HG02588 (cell line): ENCODE measurements around the gene SCAPER.
"Not testable (repeated sequence)": the region's sequence is repeated elsewhere in the genome, so short reads cannot be mapped to it uniquely, and the experiment has no call there.

ENCODE experiments used
- ATAC-seq: cut with Tn5 transposase; IDR thresholded peaks from one replicate; pipeline ENCODE4 v1.9.1; 2021; ENCODE audit warnings: mild to moderate bottlenecking, moderate library complexity; ENCODE audit not compliant: unreplicated experiment

Gene SCAPER

GRCh38 chr15:76787273-76787672 lies 117.9 kb downstream of the SCAPER start:
- no peak for ATAC-seq

- ATAC-seq: no peak
These were observed 128.2 kb downstream of the SCAPER start for GRCh38 chr15:76776969-76777368.

DNA sequence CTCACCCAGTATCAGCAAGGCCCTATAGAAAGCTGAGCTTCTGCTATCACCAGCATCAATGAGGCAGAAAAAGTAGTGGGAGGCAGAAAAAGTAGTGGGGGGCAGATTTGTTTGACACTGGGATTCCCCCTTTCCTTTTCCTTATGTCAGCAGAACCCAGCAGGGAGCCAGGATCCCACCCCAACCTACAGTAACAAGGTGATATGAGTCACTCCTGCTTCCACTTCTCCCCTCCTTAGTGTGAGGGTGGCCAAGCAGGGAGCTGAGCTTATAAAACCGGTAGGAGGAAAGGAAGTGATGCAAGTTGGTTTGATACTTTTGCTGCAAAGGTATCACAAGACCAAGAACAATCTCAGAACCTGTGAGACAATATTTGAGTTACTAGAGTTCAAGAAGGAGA lies 128.7 kb downstream of the SCAPER start:
- no peak for ATAC-seq

DNA sequence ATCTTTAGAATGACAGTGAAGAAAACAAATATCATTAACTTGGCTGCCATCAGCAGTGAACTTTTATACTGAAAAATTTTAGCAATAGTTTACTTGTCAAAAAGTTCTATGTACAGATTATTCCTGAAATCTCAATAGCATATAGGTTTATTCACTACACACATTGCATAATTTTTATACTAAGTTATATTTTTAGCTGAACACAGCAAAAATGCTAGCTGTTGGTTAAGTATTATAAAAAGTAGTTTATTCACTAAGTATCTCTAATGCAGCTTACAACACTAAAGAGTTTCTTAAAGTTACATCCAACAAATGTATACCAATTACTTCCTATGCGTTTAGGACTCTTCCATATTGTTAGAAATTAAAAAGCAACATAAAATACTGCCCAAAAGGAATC lies 131.9 kb downstream of the SCAPER start:
- no peak for ATAC-seq

GRCh38 chr15:76772776-76773175 lies 132.4 kb downstream of the SCAPER start:
- ATAC-seq: no peak

GRCh38 chr15:76764004-76764403 lies 141.1 kb downstream of the SCAPER start:
- no peak for ATAC-seq

GRCh38 chr15:76763554-76763953 lies 141.6 kb downstream of the SCAPER start:
- ATAC-seq: no peak

- no peak for ATAC-seq
These were observed 148.8 kb downstream of the SCAPER start for GRCh38 chr15:76756381-76756780.

DNA sequence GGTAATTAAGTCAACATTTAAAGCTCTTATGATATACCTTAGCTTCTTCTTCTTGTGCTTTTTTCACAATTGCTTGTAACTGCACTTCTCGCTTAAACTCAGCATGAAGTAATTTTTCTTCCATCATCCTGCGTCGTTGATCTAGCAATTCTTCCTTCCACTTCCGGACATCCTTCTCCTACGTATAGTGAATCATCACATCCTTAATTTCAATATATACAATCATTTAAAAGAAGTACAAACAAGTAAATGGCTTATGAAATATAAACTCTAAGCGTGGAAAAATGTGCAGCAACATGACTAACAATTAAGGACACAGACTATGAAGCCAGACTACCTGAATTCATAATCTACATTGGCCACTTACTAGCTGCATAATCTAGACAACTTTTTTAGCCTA lies 151.4 kb downstream of the SCAPER start:
- no peak for ATAC-seq

DNA sequence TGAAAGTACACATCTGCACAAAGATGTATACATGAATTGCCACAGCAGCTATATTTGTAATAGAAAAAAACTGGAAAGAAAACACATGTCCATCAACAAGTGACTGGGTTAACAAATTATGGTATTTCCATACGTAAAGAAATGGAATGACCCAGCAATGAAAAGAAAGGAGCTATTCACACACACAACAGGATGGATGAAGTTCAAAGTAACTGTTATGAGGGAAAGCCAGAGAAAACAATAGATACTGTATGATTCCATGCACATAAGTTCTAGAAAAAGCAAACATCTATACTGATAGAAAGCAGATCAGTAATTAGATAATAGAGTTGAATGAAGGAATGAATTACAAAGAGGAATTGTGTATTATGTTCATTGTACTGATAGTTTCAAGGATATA lies 152.0 kb downstream of the SCAPER start:
- ATAC-seq: no peak

GRCh38 chr15:76752549-76752948 lies 152.6 kb downstream of the SCAPER start:
- no peak for ATAC-seq

GRCh38 chr15:76737573-76737972 lies 167.6 kb downstream of the SCAPER start:
- no peak for ATAC-seq

- ATAC-seq: not testable (repeated sequence)
These were observed 172.8 kb downstream of the SCAPER start for GRCh38 chr15:76732321-76732720.

GRCh38 chr15:76730262-76730661 lies 174.9 kb downstream of the SCAPER start:
- ATAC-seq: no peak

DNA sequence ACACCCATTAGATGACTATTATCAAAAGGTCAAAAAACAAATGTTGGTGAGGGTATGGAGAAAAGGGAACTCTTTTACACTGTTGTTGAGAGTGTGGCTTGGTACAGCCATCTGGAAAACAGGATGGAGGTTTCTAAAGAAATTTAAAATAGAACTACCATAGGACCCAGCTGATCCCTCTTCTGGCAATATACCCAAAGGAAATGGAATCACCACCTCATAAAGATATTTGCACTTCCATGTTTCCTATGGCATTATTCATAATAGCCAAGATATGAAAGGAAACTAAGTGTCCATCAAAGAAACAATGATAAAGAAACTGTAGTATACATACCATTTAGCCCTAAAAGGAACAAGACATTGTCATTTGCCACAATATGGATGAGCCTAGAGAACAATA lies 186.3 kb downstream of the SCAPER start:
- ATAC-seq: no peak

DNA sequence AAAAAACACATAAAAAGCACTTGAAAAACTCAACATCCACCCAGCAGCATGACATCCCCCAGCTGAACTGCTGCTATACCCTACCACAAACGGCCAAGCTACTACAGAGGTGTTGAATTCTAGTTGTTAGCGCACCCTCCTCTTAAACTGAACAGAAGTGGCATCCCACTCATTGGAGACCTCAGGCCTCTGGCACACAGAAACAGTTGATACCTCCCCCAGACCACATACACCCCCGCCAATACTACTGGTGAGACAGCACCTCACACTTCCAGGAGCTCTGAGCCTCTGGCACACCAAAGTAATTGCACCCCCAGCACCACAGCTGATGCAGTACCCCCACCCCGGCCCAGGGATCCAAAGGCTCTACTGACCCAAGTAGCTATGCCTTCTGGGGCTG lies 190.2 kb downstream of the SCAPER start:
- ATAC-seq: no peak

- ATAC-seq: no peak
These were observed 193.8 kb downstream of the SCAPER start for GRCh38 chr15:76711351-76711827.

DNA sequence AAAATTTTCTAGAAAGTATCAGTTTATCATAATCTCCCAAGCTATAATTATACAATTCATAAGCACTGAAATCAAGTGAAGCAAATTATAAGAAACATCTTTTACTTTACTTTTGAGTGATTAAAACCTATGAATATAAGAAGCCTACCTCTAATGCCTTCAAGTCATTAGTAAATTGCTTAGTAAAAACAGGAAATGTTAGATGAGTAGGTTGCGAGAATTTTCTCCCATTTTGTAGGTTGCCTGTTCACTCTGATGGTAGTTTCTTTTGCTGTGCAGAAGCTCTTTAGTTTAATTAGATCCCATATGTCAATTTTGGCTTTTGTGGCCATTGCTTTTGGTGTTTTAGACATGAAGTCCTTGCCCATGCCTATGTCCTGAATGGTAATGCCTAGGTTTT lies 201.1 kb downstream of the SCAPER start:
- not testable (repeated sequence) for ATAC-seq

GRCh38 chr15:76696840-76697239 lies 208.3 kb downstream of the SCAPER start:
- no peak for ATAC-seq

GRCh38 chr15:76692546-76692945 lies 212.6 kb downstream of the SCAPER start:
- ATAC-seq: not testable (repeated sequence)

DNA sequence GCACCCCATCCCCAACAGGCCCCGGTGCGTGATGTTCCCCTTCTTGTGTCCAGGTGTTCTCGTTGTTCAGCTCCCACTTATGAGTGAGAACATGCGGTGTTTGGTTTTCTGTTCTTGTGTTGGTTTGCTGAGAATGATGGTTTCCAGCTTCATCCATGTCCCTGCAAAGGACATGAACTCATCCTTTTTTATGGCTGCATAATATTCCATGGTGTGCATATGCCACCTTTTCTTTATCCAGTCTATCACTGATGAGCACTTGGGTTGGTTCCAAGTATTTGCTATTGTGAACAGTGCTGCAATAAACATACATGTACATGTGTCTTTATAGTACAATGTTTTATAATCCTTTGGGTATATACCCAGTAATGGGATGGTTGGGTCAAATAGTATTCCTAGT lies 217.5 kb downstream of the SCAPER start:
- ATAC-seq: not testable (repeated sequence)

DNA sequence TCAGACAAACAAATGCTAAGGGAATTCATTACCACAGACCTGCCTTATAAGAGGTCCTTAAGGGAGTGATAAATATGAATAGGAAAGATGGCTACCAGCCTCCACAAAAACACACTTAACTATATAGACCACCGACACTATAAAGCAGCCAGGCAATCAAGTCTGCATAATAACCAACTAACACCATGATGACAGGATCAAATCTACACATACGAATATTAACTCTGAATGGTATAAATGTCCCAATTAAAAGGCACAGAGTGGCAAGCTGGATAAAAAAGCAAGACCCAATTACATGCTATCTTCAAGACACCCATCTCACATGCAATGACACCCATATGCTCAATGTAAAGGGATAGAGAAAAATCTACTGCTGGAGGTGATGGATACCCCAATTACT lies 221.1 kb downstream of the SCAPER start:
- no peak for ATAC-seq

- ATAC-seq: no peak
These were observed 222.3 kb downstream of the SCAPER start for GRCh38 chr15:76682833-76683232.

- no peak for ATAC-seq
These were observed 222.9 kb downstream of the SCAPER start for GRCh38 chr15:76682259-76682658.
